Measurements from ENCODE around the gene PYGO2. TPM values are rescaled to one million over a fixed set of nuclear protein-coding genes. Genes with fewer than 3 reads are reported as not detected.
A peak's percentile ranks its signal among the peaks of the same experiment; 100 is the strongest.
"Not testable (repeated sequence)": the region's sequence is repeated elsewhere in the genome, so short reads cannot be mapped to it uniquely, and the experiment has no call there.

Gene PYGO2
- total RNA-seq, 1 experiment from 2014 or later, result 37.4 TPM

DNA sequence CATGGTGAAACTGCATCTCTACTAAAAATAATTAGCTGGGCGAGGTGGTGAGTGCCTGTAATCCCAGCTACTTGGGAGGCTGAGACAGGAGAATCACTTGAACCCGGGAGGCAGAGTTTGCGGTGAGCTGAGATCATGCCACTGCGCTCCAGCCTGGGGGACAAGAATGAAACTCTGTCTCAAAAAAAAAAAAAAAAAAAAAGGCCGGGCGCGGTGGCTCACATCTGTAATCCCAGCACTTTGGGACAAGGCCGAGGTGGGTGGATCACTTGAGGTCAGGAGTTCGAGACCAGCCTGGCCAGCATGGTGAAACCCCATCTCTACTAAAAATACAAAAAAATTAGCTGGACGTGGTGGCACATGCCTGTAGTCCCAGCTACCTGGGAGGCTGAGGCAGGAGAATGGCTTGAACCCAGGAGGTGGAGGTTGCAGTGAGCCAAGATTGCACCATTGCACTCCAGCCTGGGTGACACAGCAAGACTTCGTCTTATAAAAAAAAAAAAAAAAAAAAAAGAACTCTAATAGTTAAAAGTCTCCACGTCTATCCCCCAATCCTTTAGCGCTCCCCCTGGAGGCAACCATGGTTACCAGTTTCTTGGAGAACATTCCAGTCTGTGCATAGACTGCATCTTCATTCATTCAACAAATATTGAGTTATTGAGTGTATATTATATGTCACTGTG lies 33.9 kb upstream of the PYGO2 start:
- DNase-seq (ENCODE audit: low spot score), result peak; percentile 72
- H3K27me3 Mint-ChIP-seq (ENCODE audit: low read depth); H3K9me3 Mint-ChIP-seq; H3K27ac Mint-ChIP-seq; ATAC-seq; H3K4me3 Mint-ChIP-seq; H3K36me3 Mint-ChIP-seq: not testable (repeated sequence)
- TF ChIP-seq, protein P1, sequence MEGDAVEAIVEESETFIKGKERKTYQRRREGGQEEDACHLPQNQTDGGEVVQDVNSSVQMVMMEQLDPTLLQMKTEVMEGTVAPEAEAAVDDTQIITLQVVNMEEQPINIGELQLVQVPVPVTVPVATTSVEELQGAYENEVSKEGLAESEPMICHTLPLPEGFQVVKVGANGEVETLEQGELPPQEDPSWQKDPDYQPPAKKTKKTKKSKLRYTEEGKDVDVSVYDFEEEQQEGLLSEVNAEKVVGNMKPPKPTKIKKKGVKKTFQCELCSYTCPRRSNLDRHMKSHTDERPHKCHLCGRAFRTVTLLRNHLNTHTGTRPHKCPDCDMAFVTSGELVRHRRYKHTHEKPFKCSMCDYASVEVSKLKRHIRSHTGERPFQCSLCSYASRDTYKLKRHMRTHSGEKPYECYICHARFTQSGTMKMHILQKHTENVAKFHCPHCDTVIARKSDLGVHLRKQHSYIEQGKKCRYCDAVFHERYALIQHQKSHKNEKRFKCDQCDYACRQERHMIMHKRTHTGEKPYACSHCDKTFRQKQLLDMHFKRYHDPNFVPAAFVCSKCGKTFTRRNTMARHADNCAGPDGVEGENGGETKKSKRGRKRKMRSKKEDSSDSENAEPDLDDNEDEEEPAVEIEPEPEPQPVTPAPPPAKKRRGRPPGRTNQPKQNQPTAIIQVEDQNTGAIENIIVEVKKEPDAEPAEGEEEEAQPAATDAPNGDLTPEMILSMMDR (IDR thresholded peaks at IDR 0.05), result 0 out of 2 replicates have a peak, but pooled peaks have one; percentile 12
- H3K4me1 Mint-ChIP-seq, result peaks cover 26% of the 10 kb centered on the region
- ChIA-PET POLR2A (interaction anchor here (0.7 to 13.0 kb wide), 4 partner anchors 12 to 31 kb away, joined by 4 to 176 read pairs (median 8); partner anchors contain the start of genes CKS1B, FLAD1 and SHC1), CTCF (interaction anchor here (0.7 to 10.3 kb wide), 21 partner anchors 12 to 1706 kb away, joined by 3 to 176 read pairs (median 8); partner anchors contain the start of genes ADAM15, FLAD1, PBXIP1 and PYGO2)

DNA sequence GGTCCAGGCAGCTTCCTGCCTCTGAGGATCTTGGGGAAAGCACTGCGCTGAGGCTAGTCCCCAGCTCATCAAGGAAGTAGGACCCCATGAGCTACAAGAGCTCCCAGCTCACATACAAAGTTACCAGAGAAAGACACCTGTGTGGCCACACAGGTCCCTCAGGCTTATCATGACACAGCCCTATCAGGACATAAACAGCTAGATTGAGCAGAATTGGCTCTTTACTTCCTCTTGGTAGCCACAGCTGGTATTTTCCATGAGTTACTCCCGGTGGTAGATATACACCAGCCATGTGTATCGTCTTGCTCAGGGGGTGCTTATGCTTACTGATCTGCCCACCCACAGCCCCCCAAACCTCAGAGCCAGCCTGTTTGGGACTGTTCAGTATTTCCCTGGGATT lies 33.0 kb upstream of the PYGO2 start:
- CTCF ChIA-PET, result interaction anchor here (0.7 to 10.3 kb wide), 14 partner anchors 12 to 389 kb away, joined by 3 to 176 read pairs (median 10); partner anchors contain the start of genes ADAM15, FLAD1, PBXIP1 and PMVK
- Mint-ChIP-seq H3K4me1 (peaks cover 20% of the 10 kb centered on the region), H3K9me3 (no peaks in the 10 kb centered on the region), H3K27me3 (ENCODE audit: low read depth) (no peaks in the 10 kb centered on the region; the same call in 1 of the 2 replicates), H3K27ac (no peak overlapping the region), H3K4me3 (no peak overlapping the region), H3K36me3 (peaks cover 6% of the 10 kb centered on the region)
- ATAC-seq (no peak), DNase-seq (ENCODE audit: low spot score) (no peak)
- POLR2A ChIA-PET, result interaction anchor here (1.1 to 13.0 kb wide), 5 partner anchors 11 to 51 kb away, joined by 3 to 176 read pairs (median 6); partner anchors contain the start of genes CKS1B, FLAD1, PYGO2 and SHC1
- TF ChIP-seq, protein P2, sequence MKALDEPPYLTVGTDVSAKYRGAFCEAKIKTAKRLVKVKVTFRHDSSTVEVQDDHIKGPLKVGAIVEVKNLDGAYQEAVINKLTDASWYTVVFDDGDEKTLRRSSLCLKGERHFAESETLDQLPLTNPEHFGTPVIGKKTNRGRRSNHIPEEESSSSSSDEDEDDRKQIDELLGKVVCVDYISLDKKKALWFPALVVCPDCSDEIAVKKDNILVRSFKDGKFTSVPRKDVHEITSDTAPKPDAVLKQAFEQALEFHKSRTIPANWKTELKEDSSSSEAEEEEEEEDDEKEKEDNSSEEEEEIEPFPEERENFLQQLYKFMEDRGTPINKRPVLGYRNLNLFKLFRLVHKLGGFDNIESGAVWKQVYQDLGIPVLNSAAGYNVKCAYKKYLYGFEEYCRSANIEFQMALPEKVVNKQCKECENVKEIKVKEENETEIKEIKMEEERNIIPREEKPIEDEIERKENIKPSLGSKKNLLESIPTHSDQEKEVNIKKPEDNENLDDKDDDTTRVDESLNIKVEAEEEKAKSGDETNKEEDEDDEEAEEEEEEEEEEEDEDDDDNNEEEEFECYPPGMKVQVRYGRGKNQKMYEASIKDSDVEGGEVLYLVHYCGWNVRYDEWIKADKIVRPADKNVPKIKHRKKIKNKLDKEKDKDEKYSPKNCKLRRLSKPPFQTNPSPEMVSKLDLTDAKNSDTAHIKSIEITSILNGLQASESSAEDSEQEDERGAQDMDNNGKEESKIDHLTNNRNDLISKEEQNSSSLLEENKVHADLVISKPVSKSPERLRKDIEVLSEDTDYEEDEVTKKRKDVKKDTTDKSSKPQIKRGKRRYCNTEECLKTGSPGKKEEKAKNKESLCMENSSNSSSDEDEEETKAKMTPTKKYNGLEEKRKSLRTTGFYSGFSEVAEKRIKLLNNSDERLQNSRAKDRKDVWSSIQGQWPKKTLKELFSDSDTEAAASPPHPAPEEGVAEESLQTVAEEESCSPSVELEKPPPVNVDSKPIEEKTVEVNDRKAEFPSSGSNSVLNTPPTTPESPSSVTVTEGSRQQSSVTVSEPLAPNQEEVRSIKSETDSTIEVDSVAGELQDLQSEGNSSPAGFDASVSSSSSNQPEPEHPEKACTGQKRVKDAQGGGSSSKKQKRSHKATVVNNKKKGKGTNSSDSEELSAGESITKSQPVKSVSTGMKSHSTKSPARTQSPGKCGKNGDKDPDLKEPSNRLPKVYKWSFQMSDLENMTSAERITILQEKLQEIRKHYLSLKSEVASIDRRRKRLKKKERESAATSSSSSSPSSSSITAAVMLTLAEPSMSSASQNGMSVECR (CRISPR knock-in tag; IDR thresholded peaks at IDR 0.05; ENCODE audit: borderline replicate concordance), result no peak
- TF ChIP-seq GRHL2 (CRISPR knock-in tag; IDR thresholded peaks at IDR 0.05; ENCODE audit: insufficient replicate concordance, severe bottlenecking) (no peak), MYBL2 (CRISPR knock-in tag; IDR thresholded peaks at IDR 0.05) (no peak), TEAD1 (CRISPR knock-in tag; IDR thresholded peaks at IDR 0.05) (no peak)

DNA sequence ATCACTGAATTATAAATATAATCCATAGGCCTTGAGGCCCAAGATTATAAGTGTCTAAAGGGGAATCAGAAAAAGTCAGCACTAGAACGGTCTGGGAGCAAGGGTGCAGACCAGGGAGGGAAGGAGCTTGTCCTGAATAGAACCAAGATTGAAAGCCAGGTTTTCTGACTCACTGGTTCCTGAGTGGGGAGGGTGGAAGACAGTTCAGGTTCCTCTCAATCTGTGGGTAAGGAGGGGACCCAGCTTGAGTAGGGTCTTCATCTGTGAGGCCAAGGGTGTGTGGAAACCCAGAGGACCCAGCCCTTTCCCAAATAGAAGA lies 32.6 kb upstream of the PYGO2 start:
- peaks cover 20% of the 10 kb centered on the region for H3K4me1 Mint-ChIP-seq
- no peaks in the 10 kb centered on the region; the same call in 1 of the 2 replicates for H3K27me3 Mint-ChIP-seq (ENCODE audit: low read depth)
- ATAC-seq (no peak), DNase-seq (ENCODE audit: low spot score) (no peak)
- H3K4me3 Mint-ChIP-seq, result no peak overlapping the region
- H3K36me3 Mint-ChIP-seq, result peaks cover 8% of the 10 kb centered on the region
- no peak overlapping the region for H3K27ac Mint-ChIP-seq
- ChIA-PET CTCF (interaction anchor here (0.8 to 10.3 kb wide), 15 partner anchors 12 to 173 kb away, joined by 3 to 176 read pairs (median 8); partner anchors contain the start of genes ADAM15, FLAD1, PBXIP1 and PMVK), POLR2A (interaction anchor here (0.7 to 13.0 kb wide), 7 partner anchors 11 to 86 kb away, joined by 3 to 176 read pairs (median 4); partner anchors contain the start of genes CKS1B, FLAD1, PYGO2 and SHC1)
- no peak for TF ChIP-seq ZNF121 (CRISPR knock-in tag; IDR thresholded peaks at IDR 0.05)
- TF ChIP-seq, protein P3, sequence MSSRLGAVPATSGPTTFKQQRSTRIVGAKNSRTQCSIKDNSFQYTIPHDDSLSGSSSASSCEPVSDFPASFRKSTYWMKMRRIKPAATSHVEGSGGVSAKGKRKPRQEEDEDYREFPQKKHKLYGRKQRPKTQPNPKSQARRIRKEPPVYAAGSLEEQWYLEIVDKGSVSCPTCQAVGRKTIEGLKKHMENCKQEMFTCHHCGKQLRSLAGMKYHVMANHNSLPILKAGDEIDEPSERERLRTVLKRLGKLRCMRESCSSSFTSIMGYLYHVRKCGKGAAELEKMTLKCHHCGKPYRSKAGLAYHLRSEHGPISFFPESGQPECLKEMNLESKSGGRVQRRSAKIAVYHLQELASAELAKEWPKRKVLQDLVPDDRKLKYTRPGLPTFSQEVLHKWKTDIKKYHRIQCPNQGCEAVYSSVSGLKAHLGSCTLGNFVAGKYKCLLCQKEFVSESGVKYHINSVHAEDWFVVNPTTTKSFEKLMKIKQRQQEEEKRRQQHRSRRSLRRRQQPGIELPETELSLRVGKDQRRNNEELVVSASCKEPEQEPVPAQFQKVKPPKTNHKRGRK (CRISPR knock-in tag; IDR thresholded peaks at IDR 0.05; ENCODE audit: borderline replicate concordance), result no peak
- TF ChIP-seq PRRX2 (CRISPR knock-in tag; IDR thresholded peaks at IDR 0.05), result no peak
- H3K9me3 Mint-ChIP-seq, result no peaks in the 10 kb centered on the region

Data from WTC11 (cell line).